COLO829 (cell line): ENCODE data around the gene AUNIP.

Experiments used
- DNase-seq: peaks from one replicate; pipeline ENCODE4 v3.0.0; 2012; ENCODE audit warnings: low spot score

The AUNIP gene, protein sequence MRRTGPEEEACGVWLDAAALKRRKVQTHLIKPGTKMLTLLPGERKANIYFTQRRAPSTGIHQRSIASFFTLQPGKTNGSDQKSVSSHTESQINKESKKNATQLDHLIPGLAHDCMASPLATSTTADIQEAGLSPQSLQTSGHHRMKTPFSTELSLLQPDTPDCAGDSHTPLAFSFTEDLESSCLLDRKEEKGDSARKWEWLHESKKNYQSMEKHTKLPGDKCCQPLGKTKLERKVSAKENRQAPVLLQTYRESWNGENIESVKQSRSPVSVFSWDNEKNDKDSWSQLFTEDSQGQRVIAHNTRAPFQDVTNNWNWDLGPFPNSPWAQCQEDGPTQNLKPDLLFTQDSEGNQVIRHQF

DNA sequence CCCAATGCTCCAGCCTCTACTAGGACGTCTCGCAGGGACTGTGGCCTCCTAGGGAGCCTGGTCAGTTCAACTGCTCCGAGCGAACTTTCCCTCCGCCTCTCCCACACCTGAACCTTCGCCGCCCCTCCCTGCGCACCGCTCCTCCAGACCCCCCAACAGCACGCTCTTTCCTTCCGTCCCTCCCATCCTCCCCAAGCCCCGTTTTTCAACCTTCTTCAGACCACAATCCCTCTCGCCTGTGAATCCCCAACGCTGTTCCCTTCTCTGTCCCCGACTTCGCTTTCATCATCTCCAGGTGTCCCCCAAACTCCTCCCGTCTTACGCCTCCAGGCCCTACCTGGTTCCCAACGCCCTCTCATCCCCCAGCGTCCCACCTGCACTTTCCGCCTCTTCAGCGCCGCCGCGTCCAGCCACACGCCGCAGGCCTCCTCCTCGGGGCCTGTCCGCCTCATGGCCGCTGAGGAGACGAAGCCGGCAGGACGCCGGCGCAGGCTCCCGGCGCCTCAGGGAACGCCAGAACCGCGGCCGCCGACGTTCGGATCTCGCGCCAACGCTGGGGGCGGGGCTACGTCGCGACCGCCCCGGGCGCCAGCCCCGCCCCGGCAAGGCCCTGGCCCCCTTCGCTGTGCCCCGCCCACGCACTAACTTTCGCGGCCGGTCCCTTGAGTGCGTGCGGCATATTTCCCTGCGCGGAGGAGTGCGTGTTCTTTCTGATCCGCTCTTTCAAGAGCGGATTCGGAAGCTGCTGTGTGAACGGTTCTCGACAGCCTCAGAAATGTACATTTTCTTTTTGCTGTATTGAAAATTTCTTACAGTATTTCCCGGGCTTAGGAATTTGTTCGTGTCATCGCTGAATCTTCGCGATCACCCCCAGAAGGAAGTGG, at the start of gene AUNIP:
TSS of gene AUNIP (minus strand) at position 552 of the 884 bp plus-strand sequence. CDS start at position 452, 100 bp downstream.
- peak; percentile 77 for DNase-seq

DNA sequence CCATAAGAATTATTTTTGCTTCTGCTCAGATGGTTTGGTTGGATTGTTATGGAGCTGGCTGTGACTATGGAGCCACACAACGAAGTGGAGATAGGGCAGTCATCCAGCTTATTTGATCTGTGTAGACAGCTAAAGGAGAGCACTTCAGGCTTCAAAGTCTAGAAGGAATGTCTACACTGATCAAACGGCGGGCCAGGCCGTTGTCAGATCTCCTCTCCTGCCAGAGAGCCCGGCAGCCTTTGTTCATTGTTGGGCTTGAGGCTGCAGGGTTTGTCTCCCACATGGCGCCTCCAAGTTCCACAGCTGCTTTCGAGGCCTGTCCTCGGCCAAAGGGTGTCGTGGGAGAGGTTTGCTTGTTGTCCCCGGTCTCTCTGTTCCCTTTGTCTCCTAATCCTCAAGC, 49.8 kb upstream of the AUNIP start:
- DNase-seq = no peak

DNA sequence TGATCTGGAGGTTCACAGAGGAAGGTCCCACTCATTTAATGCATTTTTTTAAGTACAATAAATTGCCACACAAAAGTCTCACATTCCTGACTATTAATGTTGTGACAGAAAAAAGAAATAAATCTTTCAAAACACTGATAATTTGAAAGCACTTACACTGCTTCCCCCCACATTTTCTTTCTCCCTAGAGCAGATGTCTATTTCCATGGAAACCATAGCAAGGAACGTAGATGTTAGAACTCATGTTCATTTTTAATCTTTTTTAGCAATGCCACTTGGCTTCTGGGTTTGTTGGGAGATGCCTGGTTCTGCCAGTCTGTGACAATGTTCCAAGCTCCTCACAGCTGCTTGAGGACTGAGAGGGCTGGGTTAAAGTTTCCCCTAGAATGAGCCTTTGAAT, 48.9 kb upstream of the AUNIP start:
- no peak for DNase-seq

DNA sequence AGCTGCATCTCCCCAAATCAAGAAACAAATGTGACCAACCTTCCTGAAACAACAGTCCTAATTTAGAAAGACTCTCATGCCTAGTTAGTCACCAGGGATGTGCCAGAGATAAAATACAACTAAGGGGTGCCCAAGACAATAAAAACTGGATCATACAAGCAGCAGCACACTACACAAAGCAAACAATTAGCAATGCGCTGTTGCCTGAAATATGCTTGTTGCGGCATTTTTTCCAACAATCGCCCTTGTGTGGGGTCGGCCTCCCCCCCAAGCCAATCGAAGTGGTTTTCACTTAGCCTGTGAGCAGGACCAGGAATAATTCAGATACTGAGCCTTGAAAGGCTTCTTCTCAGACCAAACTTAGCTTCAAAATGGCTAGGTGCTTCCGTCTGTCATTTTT, 48.3 kb upstream of the AUNIP start:
- no peak for DNase-seq

DNA sequence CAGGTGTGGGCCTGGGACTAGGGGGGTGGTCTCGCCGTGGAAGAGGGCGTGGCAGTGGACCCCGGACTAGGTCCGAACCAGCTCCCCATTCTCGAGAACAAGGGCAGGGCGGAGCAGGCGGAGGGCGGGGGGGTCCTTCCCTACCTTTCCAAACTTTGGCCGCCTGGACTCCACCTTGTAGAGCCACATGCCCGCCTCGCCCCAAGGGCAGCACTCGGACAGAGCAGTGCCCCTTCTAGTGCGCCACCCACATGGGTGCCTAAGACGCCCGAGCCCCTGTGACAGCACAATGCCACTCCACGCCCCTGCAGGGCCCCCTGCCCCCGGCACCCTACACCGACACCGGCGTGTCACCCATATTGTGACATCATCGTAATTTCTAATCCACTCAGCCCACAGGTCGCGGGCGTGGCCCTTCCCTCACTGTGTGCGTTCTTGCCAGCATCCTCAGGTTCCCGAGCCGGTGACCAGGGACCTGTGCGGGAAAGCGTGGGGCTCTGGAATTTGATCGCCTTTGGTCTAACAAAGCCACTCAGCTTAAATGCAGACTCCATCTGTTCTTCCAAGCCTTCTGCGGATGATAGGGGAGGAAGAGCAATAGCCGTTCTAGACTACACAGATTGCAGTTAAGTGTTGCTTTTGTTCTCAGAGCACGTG, 47.5 kb upstream of the AUNIP start:
- no peak for DNase-seq

DNA sequence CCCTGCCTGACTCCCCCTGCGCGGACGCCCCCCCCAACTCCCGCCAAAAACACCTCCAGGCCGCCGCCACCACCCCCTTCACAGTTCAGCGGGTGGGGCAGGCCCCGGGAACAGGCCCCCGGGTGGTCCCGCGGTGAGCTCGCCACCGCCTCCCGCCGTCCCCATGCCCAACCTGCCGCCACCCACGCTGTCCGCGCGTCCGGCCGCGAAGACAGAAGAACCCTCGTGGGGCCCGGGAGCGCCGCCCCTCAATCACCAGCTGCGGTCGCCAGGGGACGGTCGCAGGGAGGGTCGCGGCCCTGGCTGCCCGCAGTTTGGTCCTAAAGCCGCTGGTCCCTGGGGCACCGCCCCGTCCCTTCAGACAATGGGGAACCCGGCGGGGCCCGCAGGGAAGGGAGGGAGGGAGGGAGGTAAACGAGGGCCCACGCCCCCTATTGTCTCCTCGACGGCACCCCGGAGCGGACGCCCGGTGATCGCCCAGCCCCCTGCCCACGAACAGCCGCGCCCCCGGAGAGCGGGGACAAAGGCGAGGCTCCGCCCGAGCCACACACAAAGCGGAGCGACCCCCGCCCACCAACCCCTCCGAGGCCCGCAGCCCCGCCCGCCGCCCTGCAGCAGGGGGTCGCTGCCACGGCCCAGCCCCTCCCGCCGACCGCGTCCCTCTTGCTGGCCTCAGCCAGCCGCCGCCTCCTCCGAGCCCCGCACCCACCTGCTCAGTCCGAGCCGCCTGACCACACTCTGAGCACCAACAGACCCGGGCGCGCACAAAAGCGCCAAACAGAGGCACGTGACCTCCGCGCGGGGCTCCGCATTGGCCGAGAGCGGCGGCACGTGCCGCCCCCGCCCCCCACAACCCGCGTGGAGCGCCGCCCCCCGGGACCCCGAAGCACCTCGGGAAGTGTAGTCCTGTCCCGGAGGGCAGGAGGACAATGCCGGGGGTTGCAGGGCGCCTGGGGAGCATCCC, 46.7 kb upstream of the AUNIP start, which contains the start of gene STMN1:
TSS of gene STMN1 (minus strand) at position 740 of the 964 bp plus-strand sequence. CDS start 1,743 bp downstream, outside the sequence.
- DNase-seq = peak; percentile 61

DNA sequence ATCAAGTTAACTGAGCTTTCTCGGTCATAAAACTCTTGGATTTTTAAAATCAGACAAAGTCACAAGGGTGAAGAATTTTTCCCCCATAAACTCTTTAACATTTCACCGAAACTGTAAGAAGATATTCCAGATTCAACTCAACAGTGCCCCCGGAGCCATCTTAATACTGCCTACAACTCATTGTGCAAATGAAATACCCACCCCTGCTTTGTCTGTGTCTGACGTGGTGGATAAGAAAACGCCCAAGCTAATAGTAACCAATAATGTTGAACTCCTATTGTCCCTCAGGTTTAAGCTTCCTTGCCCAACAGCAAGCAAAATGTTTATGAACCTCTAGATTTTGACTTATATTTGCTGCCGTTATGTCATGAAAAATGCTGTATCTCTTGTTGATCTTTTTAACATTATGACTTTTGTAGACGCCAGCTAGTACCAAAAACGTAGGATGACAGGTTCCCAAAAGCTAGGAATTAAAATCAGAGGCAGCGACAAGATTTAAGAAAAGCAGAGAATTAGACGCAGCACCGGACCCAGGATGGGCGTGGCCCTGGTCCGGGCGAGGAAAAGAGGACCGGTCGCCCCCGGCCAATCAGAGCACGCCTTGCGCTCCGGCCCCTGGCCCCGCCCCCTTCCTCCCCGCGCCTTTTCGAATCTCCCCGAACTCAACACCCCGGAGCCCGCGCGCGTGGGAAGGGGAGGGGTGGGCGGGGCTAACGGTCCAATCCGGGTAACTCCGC, 45.9 kb upstream of the AUNIP start:
- peak; percentile 86 for DNase-seq

DNA sequence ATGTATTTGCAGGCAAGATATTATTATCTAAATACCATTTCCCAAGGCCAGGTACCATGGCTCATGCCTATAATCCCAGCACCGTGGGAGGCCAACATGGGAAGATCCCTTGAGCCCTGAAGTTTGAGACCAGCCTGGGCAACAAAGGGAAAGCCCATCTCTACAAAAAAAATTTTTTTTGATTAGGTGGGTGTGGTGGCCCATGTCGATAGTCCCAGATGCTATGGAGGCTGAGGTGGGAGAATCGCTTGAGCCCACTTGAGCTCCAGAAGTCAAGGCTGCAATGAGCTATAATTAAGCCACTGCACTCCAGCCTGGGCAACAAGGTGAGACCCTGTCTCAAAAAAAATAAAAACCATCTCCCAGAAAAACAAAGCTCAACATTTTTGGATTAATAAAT, 44.7 kb upstream of the AUNIP start:
- DNase-seq = no peak

DNA sequence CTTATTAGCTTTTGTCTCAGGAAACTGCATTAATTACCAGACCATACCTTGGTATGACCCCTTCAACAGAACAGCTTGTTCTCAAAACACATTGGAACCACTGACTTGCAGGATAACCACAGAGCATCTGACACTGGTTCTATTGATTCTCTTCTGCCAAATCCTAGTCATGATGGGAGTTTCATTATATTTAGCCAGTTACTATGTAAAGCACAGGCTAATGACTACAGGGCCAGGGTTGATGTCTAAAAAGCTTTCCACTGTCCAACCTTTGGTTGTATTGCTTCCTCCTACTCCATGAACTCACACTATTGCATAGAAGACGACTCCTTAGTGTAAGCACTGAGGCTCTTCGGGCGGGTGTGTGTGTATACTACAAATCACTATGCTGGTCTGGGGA, 43.2 kb upstream of the AUNIP start:
- no peak for DNase-seq

DNA sequence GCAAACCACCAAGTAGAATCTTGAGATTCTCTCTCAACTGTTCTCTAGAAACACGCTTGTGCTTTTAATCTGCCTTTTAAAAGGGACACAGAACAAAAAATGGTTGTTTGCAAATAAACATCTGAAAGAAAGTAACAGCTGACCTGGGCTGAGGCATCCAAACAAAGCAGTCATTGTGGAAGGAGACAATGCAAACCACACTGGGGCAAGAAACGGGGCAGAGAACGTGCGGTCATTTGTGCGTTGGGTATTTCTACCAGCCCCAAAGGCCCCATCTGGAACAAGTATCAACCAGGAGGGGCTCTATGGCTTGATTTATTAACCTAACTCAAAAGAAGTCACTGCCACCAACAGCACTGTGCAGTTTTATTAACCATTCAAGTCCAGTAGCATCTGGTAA, 41.0 kb upstream of the AUNIP start:
- peak; percentile 51 for DNase-seq

DNA sequence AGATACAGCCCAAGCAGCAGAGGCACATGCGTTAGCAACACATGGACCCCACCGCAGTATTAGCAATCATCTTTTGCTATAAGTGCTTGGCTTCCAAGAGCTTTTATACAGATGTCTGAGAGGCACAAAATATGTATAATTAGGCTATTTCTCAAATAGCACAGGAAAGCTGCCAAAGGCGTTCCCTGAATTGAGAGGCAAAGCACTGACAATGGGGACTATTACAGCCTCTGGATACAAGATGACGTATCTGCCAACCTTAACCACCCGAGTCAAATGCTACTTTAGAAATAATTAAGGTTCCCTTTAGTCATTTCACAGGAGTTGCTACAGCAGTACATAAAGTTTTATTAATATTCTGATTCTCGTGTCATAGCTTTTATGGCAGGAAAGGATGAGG, 40.5 kb upstream of the AUNIP start:
- no peak for DNase-seq

DNA sequence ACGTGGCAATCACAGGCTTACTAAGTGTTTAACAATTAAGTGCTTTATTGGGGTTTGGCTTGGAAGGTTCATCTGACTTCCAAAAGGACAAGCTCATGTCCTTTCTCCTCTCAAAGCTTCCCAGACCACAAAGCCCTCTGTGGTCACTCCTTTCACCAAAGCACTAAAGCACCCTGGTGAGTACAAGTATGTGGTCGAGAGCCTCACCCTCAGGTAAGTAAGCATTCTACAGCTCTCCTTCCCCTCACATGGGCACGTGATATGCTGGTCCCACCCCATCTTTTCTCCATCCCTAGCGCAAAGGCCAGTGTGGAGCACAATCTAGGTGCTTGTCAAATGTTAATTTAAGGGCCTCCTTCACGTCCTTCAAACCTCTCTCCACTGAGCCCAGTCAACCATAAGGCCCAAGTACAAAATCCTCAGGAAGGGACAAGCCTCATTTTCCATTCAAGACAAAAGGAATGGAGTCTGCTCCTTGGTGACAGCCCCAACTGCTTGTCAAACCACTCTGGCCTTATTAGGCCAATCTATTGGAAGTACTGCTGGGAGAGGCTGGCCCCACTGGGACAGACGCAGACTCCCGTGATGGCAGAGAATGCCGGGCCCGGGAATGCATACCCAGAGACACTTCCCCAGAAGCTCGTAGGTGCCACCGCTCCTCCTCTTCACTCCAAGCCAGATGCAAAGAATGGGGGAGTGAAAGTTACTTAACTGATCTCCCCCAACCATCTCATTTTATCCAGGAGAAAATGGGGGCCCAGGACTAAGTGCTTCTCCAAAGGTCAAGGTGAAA, 39.2 kb upstream of the AUNIP start:
- DNase-seq = no peak

DNA sequence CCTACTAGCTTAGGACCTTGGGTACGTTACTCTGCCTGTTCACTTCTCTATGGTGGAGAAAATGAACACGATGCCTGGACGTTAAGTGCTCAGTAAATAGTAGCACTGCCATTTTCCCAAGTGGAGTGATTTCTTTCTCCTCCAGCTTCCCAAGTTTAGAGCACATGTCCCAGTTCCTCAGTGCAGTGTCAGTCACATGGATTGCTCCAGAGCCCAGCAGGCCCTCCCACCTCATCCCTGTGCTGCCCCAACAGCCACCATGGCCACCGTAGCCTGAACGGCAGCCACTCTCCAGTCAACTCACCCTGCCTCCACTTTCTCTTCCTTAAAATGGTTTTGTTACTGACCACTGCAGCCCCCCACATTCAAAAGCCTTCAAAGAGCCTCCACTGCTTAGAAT, 38.5 kb upstream of the AUNIP start:
- DNase-seq = no peak

DNA sequence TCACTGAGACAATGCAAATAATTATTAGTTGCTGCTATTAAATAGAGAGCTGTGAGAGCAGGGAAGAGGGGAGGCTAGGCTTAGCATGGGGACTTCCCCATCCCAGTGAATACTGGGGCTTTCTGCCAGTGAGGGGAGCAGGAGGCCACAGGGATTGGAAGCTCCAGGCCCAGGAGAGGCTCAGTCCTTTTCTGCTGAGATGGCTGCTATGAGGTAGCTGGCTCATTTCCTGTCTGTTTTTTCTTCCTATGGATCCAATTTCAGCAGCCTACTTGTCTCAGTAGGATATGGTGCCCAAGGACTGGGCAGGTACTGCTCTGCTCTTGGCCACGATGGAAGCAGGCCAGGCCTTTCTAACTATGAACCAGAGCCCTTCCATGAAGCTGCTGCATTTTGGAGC, 37.0 kb upstream of the AUNIP start:
- no peak for DNase-seq

DNA sequence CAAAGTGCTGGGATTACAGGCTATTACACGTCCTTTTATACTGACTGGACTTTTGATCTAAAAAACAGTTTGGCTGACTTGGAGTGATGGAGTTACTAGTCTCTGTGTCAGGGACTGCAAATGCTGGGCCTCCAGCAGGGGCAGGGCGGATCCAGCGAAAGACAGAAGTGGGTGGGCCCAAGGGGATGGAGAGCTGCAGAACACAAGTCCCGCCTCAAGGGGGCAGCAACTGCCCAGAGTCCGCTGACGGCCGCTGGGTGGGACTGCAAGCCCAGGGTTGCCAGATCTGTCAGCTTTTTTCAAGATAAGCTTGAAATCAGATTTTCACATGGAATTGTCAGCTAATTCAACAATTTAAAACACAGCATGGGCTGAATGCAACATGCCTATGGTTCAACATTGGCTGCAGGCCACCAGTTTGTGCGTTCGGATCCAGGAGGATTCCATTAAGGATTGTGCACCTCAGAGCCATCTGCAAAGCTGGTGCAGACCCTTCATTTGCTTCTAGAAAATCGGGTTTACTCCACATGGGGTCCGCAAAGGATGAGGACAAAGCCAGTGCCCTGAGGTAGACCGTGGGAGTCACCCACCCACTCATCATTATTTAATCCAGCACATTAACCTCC, 36.2 kb upstream of the AUNIP start:
- DNase-seq = peak; percentile 91

DNA sequence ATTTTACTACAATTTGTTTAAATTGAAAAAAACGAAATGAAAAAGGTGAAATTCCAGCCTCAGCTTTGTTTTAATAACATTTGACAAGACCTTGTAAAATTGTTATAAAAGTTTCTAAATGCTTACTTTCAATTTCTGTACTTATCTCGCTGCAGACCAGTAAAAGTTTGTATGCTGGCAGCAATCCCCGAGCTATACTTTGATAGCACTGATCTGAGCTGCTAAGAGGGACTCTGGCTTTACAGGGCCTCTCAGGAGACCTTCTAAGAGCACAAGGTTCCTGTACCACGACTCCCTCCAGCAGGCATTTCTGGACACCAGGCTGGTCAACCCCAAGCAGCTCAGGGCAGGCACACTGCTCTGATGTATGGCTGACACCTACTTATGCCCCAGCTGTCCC, 33.9 kb upstream of the AUNIP start:
- DNase-seq = no peak

DNA sequence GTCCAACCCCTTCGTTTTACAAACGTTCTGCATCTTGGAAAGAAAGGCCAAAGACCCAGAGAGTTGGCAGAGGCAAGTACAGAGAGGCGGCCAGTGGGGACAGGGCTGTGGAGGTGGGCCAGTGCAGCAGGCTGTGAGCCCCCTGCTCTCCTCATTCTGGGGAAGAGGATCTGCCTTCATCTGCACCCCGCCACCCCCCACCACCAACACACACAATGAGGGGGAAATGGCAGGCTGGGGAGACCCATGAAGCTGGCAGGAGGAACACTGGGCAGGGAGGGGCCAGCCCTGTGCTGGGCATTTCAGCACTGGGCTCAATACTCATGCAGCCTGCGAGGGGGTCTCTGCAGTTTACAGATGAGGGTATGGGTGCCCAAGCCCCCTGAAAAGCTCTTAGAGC, 32.3 kb upstream of the AUNIP start:
- no peak for DNase-seq

DNA sequence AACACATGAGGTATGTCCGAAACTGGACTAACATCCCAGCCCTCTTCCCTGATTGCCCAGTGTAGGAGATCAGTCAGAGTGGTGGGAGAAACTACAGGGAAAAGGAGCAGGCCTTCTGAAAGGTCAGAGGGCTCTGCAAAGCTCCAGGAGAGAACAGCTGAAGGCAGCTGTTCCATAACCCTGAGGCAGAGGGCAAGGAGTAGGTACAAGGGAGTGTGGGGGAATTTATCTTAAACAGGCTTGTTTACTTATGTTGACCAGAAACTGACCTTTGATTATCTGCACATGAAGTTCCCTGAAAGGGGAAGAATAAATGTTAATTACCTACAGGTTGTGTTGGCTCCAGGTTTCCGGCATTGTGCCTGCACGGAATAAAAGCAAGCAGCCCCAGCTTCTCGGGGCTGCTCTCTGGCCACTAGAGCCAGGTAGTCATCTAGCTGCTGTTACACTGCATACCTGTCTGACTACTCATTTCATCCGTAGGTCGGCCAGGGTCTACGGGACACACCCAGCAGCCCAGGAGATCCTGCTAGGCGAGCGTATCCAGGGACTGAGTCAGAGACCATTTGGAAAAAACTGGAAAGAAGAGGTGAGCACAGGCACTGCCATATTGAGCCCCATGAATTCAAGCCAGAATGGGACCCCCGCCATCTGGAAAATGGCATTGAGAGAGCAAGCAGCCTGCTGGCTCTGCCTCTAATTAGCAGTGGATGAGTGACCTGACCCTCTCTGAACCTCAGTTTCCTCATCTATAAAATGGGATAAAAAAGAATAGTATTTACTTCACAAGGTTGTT, 31.2 kb upstream of the AUNIP start:
- no peak for DNase-seq

DNA sequence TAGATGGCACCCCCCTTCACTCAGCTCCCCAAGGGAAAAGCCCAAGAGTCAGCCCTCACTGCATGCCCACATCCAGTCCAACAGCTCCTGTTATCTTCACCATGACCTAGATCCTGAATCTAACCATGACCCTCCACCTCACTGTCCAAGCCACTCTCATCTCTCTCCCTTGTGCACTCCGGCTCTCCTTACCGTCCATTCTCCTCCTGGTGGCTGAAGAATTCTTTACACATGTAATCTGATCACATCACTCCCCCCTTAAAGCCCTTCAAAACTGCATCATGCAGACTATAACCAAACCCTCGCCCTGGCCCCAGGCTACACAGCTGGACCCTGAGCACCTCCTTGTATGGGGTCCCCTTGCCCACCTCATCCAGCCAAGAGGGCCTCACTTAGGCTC, 30.2 kb upstream of the AUNIP start:
- DNase-seq = no peak
